Ectodermal cell (in vitro differentiated cells): ENCODE measurements around the gene PDLIM5.
"Not testable (repeated sequence)": the region's sequence is repeated elsewhere in the genome, so short reads cannot be mapped to it uniquely, and the experiment has no call there.

Experiments used
- H3K27ac ChIP-seq: 2 replicates; pipeline ENCODE4 v1.7.0; 2013; ENCODE audit warnings: mild to moderate bottlenecking, low read depth, low read length; ENCODE audit not compliant: insufficient read depth, poor library complexity, severe bottlenecking
- H3K27me3 ChIP-seq: 2 replicates; pipeline ENCODE4 v1.7.0; 2013; ENCODE audit warnings: mild to moderate bottlenecking, low read length; ENCODE audit not compliant: insufficient read depth, control insufficient read depth, poor library complexity, severe bottlenecking
- H3K36me3 ChIP-seq: one replicate; pipeline ENCODE4 v1.7.0; 2013; ENCODE audit warnings: low read length; ENCODE audit not compliant: control insufficient read depth, insufficient read depth
- H3K4me1 ChIP-seq: one replicate; pipeline ENCODE4 v1.7.0; 2013; ENCODE audit warnings: low read length; ENCODE audit not compliant: control insufficient read depth, insufficient read depth
- H3K4me3 ChIP-seq: 2 replicates; pipeline ENCODE4 v1.7.0; 2013; ENCODE audit warnings: low read depth, low read length, control low read depth; ENCODE audit not compliant: insufficient read depth
- H3K9me3 ChIP-seq: 2 replicates; pipeline ENCODE4 v1.7.0; 2013; ENCODE audit warnings: mild to moderate bottlenecking, low read length, moderate library complexity; ENCODE audit not compliant: control insufficient read depth
- WGBS, 2 experiments: methylation state at CpG; one replicate each; pipeline ENCODE4 v1.1.7; 2013; ENCODE audit warnings: missing lambda C conversion rate in 2 of 2; 5-methylcytosine and 5-hydroxymethylcytosine counted together

Gene PDLIM5

GRCh38 chr4:94507281-94507680, 55.5 kb downstream of the PDLIM5 start:
- H3K4me1 ChIP-seq, result no peaks in the 10 kb centered on the region
- H3K27ac ChIP-seq, result no peak overlapping the region
- 95 to 97% methylated on average over 2 of the region's 2 CpGs for WGBS, 2 experiments
- no peaks in the 10 kb centered on the region for H3K27me3 ChIP-seq
- H3K9me3 ChIP-seq, result no peaks in the 10 kb centered on the region
- H3K36me3 ChIP-seq, result no peaks in the 10 kb centered on the region
- no peak overlapping the region for H3K4me3 ChIP-seq

GRCh38 chr4:94507708-94508107, 56.0 kb downstream of the PDLIM5 start:
- no peaks in the 10 kb centered on the region for H3K36me3 ChIP-seq
- H3K4me1 ChIP-seq, result no peaks in the 10 kb centered on the region
- no peaks in the 10 kb centered on the region for H3K27me3 ChIP-seq
- H3K27ac ChIP-seq, result no peak overlapping the region
- no peaks in the 10 kb centered on the region for H3K9me3 ChIP-seq
- 82 to 97% methylated on average over 1 of the region's 1 CpG for WGBS, 2 experiments
- H3K4me3 ChIP-seq, result no peak overlapping the region

- Histone ChIP-seq H3K4me3 (no peak overlapping the region), H3K27ac (no peak overlapping the region), H3K27me3 (no peaks in the 10 kb centered on the region), H3K4me1 (no peaks in the 10 kb centered on the region), H3K36me3 (no peaks in the 10 kb centered on the region), H3K9me3 (no peaks in the 10 kb centered on the region)
- WGBS, 2 experiments, result 79 to 93% methylated on average over 1 of the region's 1 CpG
Measured at GRCh38 chr4:94508296-94508695, 56.6 kb downstream of the PDLIM5 start.

- WGBS, 2 experiments, result 100% methylated on average over 1 of the region's 1 CpG
- no peaks in the 10 kb centered on the region for H3K36me3 ChIP-seq
- no peaks in the 10 kb centered on the region for H3K4me1 ChIP-seq
- no peak overlapping the region for H3K27ac ChIP-seq
- no peak overlapping the region for H3K4me3 ChIP-seq
- no peaks in the 10 kb centered on the region for H3K27me3 ChIP-seq
- no peaks in the 10 kb centered on the region for H3K9me3 ChIP-seq
Measured at GRCh38 chr4:94508806-94509205, 57.1 kb downstream of the PDLIM5 start.

- Histone ChIP-seq H3K4me3 (no peak overlapping the region), H3K4me1 (no peaks in the 10 kb centered on the region), H3K27ac (no peak overlapping the region), H3K9me3 (no peaks in the 10 kb centered on the region), H3K27me3 (no peaks in the 10 kb centered on the region), H3K36me3 (no peaks in the 10 kb centered on the region)
- WGBS, 2 experiments, result 83 to 100% methylated on average over 1 of the region's 1 CpG
Measured at GRCh38 chr4:94511591-94511990, 59.8 kb downstream of the PDLIM5 start.

- not testable (repeated sequence) for H3K27me3 ChIP-seq, H3K27ac ChIP-seq, H3K4me3 ChIP-seq, H3K36me3 ChIP-seq, H3K4me1 ChIP-seq, H3K9me3 ChIP-seq
- 87 to 100% methylated on average over 1 to 2 of the region's 2 CpGs for WGBS, 2 experiments
Measured at GRCh38 chr4:94513532-94513931, 61.8 kb downstream of the PDLIM5 start.

GRCh38 chr4:94515365-94515764, 63.6 kb downstream of the PDLIM5 start:
- no peak overlapping the region for H3K4me3 ChIP-seq
- H3K9me3 ChIP-seq, result no peaks in the 10 kb centered on the region
- no peak overlapping the region for H3K27ac ChIP-seq
- H3K36me3 ChIP-seq, result no peaks in the 10 kb centered on the region
- H3K27me3 ChIP-seq, result no peaks in the 10 kb centered on the region
- 95 to 96% methylated on average over 3 to 4 of the region's 4 CpGs for WGBS, 2 experiments
- no peaks in the 10 kb centered on the region for H3K4me1 ChIP-seq

GRCh38 chr4:94516067-94516466, 64.3 kb downstream of the PDLIM5 start:
- Histone ChIP-seq H3K4me1 (no peaks in the 10 kb centered on the region), H3K27me3 (no peaks in the 10 kb centered on the region), H3K36me3 (no peaks in the 10 kb centered on the region), H3K4me3 (no peak overlapping the region), H3K9me3 (no peaks in the 10 kb centered on the region), H3K27ac (no peak overlapping the region)
- WGBS, 2 experiments, result 89 to 96% methylated on average over 3 of the region's 3 CpGs

- H3K36me3 ChIP-seq, result no peaks in the 10 kb centered on the region
- no peaks in the 10 kb centered on the region for H3K9me3 ChIP-seq
- H3K27me3 ChIP-seq, result no peaks in the 10 kb centered on the region
- no peak overlapping the region for H3K4me3 ChIP-seq
- WGBS, 2 experiments, result 94% methylated on average over 4 of the region's 5 CpGs
- no peaks in the 10 kb centered on the region for H3K4me1 ChIP-seq
- H3K27ac ChIP-seq, result no peak overlapping the region
Measured at GRCh38 chr4:94516999-94517398, 65.3 kb downstream of the PDLIM5 start.

- no peaks in the 10 kb centered on the region for H3K27me3 ChIP-seq
- no peak overlapping the region for H3K27ac ChIP-seq
- WGBS, 2 experiments, result 100% methylated on average over 1 of the region's 1 CpG; no CpG with 5 or more reads in 1 of the 2 experiments
- no peaks in the 10 kb centered on the region for H3K4me1 ChIP-seq
- no peaks in the 10 kb centered on the region for H3K36me3 ChIP-seq
- no peaks in the 10 kb centered on the region for H3K9me3 ChIP-seq
- no peak overlapping the region for H3K4me3 ChIP-seq
Measured at GRCh38 chr4:94517492-94517891, 65.8 kb downstream of the PDLIM5 start.

GRCh38 chr4:94519019-94519418, 67.3 kb downstream of the PDLIM5 start:
- Histone ChIP-seq H3K36me3 (no peaks in the 10 kb centered on the region), H3K27me3 (no peaks in the 10 kb centered on the region), H3K4me1 (no peaks in the 10 kb centered on the region), H3K9me3 (no peaks in the 10 kb centered on the region), H3K4me3 (no peak overlapping the region), H3K27ac (no peak overlapping the region)
- 91 to 94% methylated on average over 5 of the region's 5 CpGs for WGBS, 2 experiments
